Activated T-cell treated with anti-CD3 and anti-CD28 coated beads, Interleukin-2, amount 50 U/mL, for 24 hours (primary cell): ENCODE measurements around the gene ZNF79.

Source experiments
- DNase-seq: peaks from one replicate; pipeline ENCODE4 v3.0.0-alpha.2; 2020
- H3K27ac Mint-ChIP-seq: 2 replicates; pipeline ENCODE4 v1.8.0; 2020; ENCODE audit warnings: mild to moderate bottlenecking, mixed read lengths
- H3K27me3 Mint-ChIP-seq: 2 replicates; pipeline ENCODE4 v1.8.0; 2020; ENCODE audit warnings: mixed read lengths
- H3K36me3 Mint-ChIP-seq: 2 replicates; pipeline ENCODE4 v1.8.0; 2020; ENCODE audit warnings: low read depth, mixed read lengths
- H3K4me1 Mint-ChIP-seq: 2 replicates; pipeline ENCODE4 v1.8.0; 2020; ENCODE audit warnings: low read depth, mixed read lengths
- H3K4me3 Mint-ChIP-seq: 2 replicates; pipeline ENCODE4 v1.8.0; 2020; ENCODE audit warnings: mild to moderate bottlenecking, moderate library complexity, mixed read lengths
- H3K9me3 Mint-ChIP-seq: 2 replicates; pipeline ENCODE4 v1.8.0; 2020; ENCODE audit warnings: mixed read lengths

ZNF79 gene

GRCh38 chr9:127393645-127394044, 30.5 kb upstream of the ZNF79 start:
- peaks cover 34% of the 10 kb centered on the region for H3K4me1 Mint-ChIP-seq
- H3K27me3 Mint-ChIP-seq: peaks cover 79% of the 10 kb centered on the region
- no peaks in the 10 kb centered on the region for H3K36me3 Mint-ChIP-seq
- H3K4me3 Mint-ChIP-seq: no peak overlapping the region
- no peak overlapping the region for H3K27ac Mint-ChIP-seq
- H3K9me3 Mint-ChIP-seq: no peaks in the 10 kb centered on the region
- no peak for DNase-seq

- no peaks in the 10 kb centered on the region for H3K36me3 Mint-ChIP-seq
- H3K27me3 Mint-ChIP-seq: peaks cover 82% of the 10 kb centered on the region
- H3K9me3 Mint-ChIP-seq: no peaks in the 10 kb centered on the region
- no peak for DNase-seq
- peaks cover 18% of the 10 kb centered on the region for H3K4me1 Mint-ChIP-seq
- H3K4me3 Mint-ChIP-seq: no peak overlapping the region
- no peak overlapping the region for H3K27ac Mint-ChIP-seq
Observed at GRCh38 chr9:127395497-127396252, 28.5 kb upstream of the ZNF79 start.

- H3K27ac Mint-ChIP-seq: no peak overlapping the region
- peaks cover 18% of the 10 kb centered on the region for H3K4me1 Mint-ChIP-seq
- no peaks in the 10 kb centered on the region for H3K9me3 Mint-ChIP-seq
- H3K36me3 Mint-ChIP-seq: no peaks in the 10 kb centered on the region
- peak overlapping the region; percentile 33 for H3K4me3 Mint-ChIP-seq
- H3K27me3 Mint-ChIP-seq: peaks cover 83% of the 10 kb centered on the region
- DNase-seq: no peak
Observed at GRCh38 chr9:127396253-127396807, 27.9 kb upstream of the ZNF79 start.

- Mint-ChIP-seq H3K27me3 (peaks cover 83% of the 10 kb centered on the region), H3K36me3 (no peaks in the 10 kb centered on the region), H3K4me3 (peak within 1 kb of the TSS; percentile 65), H3K4me1 (peaks cover 18% of the 10 kb centered on the region), H3K9me3 (no peaks in the 10 kb centered on the region), H3K27ac (no peak within 1 kb of the TSS)
- peak; percentile 90 for DNase-seq
Observed at GRCh38 chr9:127396808-127397645, 27.2 kb upstream of the ZNF79 start, which contains the start of gene SLC2A8. TSS of gene SLC2A8 (plus strand) at chr9:127397169. CDS start at chr9:127397231, 62 bp downstream.

GRCh38 chr9:127397646-127398274, 26.4 kb upstream of the ZNF79 start:
- Mint-ChIP-seq H3K9me3 (no peaks in the 10 kb centered on the region), H3K27me3 (peaks cover 81% of the 10 kb centered on the region), H3K4me1 (peaks cover 18% of the 10 kb centered on the region), H3K4me3 (peak overlapping the region; percentile 65), H3K36me3 (no peaks in the 10 kb centered on the region), H3K27ac (no peak overlapping the region)
- DNase-seq: peak; percentile 68

GRCh38 chr9:127398275-127398647, 25.9 kb upstream of the ZNF79 start:
- Mint-ChIP-seq H3K27ac (no peak overlapping the region), H3K36me3 (no peaks in the 10 kb centered on the region), H3K9me3 (no peaks in the 10 kb centered on the region), H3K4me3 (peak overlapping the region; percentile 65), H3K4me1 (peaks cover 18% of the 10 kb centered on the region), H3K27me3 (peaks cover 78% of the 10 kb centered on the region)
- DNase-seq: no peak

- no peak overlapping the region for H3K27ac Mint-ChIP-seq
- no peak for DNase-seq
- peaks cover 76% of the 10 kb centered on the region for H3K27me3 Mint-ChIP-seq
- H3K36me3 Mint-ChIP-seq: no peaks in the 10 kb centered on the region
- peaks cover 18% of the 10 kb centered on the region for H3K4me1 Mint-ChIP-seq
- H3K9me3 Mint-ChIP-seq: no peaks in the 10 kb centered on the region
- peak overlapping the region; percentile 25 for H3K4me3 Mint-ChIP-seq
Observed at GRCh38 chr9:127398715-127399400, 25.3 kb upstream of the ZNF79 start.

GRCh38 chr9:127399736-127400269, 24.4 kb upstream of the ZNF79 start:
- H3K4me1 Mint-ChIP-seq: peaks cover 18% of the 10 kb centered on the region
- peaks cover 67% of the 10 kb centered on the region for H3K27me3 Mint-ChIP-seq
- H3K36me3 Mint-ChIP-seq: no peaks in the 10 kb centered on the region
- no peak overlapping the region for H3K27ac Mint-ChIP-seq
- H3K4me3 Mint-ChIP-seq: no peak overlapping the region
- no peaks in the 10 kb centered on the region for H3K9me3 Mint-ChIP-seq
- no peak for DNase-seq

GRCh38 chr9:127402401-127403090, 21.6 kb upstream of the ZNF79 start:
- peaks cover 67% of the 10 kb centered on the region for H3K27me3 Mint-ChIP-seq
- no peak overlapping the region for H3K4me3 Mint-ChIP-seq
- no peak for DNase-seq
- H3K9me3 Mint-ChIP-seq: no peaks in the 10 kb centered on the region
- H3K36me3 Mint-ChIP-seq: no peaks in the 10 kb centered on the region
- H3K27ac Mint-ChIP-seq: no peak overlapping the region
- H3K4me1 Mint-ChIP-seq: peaks cover 7% of the 10 kb centered on the region

- no peaks in the 10 kb centered on the region for H3K4me1 Mint-ChIP-seq
- no peak for DNase-seq
- no peaks in the 10 kb centered on the region for H3K36me3 Mint-ChIP-seq
- H3K27me3 Mint-ChIP-seq: peaks cover 61% of the 10 kb centered on the region
- no peak overlapping the region for H3K27ac Mint-ChIP-seq
- no peak overlapping the region for H3K4me3 Mint-ChIP-seq
- H3K9me3 Mint-ChIP-seq: no peaks in the 10 kb centered on the region
Observed at GRCh38 chr9:127403507-127404192, 20.5 kb upstream of the ZNF79 start.

- H3K4me1 Mint-ChIP-seq: no peaks in the 10 kb centered on the region
- DNase-seq: no peak
- H3K27ac Mint-ChIP-seq: no peak overlapping the region
- peaks cover 52% of the 10 kb centered on the region for H3K27me3 Mint-ChIP-seq
- H3K4me3 Mint-ChIP-seq: no peak overlapping the region
- no peaks in the 10 kb centered on the region for H3K36me3 Mint-ChIP-seq
- no peaks in the 10 kb centered on the region for H3K9me3 Mint-ChIP-seq
Observed at GRCh38 chr9:127404631-127405030, 19.6 kb upstream of the ZNF79 start.

GRCh38 chr9:127405344-127406125, 18.6 kb upstream of the ZNF79 start:
- no peak overlapping the region for H3K27ac Mint-ChIP-seq
- H3K36me3 Mint-ChIP-seq: no peaks in the 10 kb centered on the region
- H3K27me3 Mint-ChIP-seq: peaks cover 48% of the 10 kb centered on the region
- DNase-seq: no peak
- no peaks in the 10 kb centered on the region for H3K9me3 Mint-ChIP-seq
- no peak overlapping the region for H3K4me3 Mint-ChIP-seq
- H3K4me1 Mint-ChIP-seq: no peaks in the 10 kb centered on the region
